HepG2 (cell line): Measurements from ENCODE around the gene SOS2. TPM values are rescaled to one million over a fixed set of nuclear protein-coding genes. Genes with fewer than 3 reads are reported as not detected.

ENCODE experiments used
- IKZF4 ChIP-seq: sonication (generic); formaldehyde crosslinking; IDR thresholded peaks from 2 replicates; pipeline ENCODE4 v1.5.1; 2020; ENCODE audit warnings: borderline replicate concordance, mild to moderate bottlenecking, low read depth, missing genetic modification reagents; ENCODE audit errors: not compliant biosample characterization
- KAT8 ChIP-seq: IDR thresholded peaks from 2 replicates; pipeline ENCODE4 v1.6.1; 2016; ENCODE audit warnings: missing genetic modification reagents, missing compliant biosample characterization
- MBNL3 ChIP-seq: fragments of 250-450 bp; sonication (Bioruptor Pico); conservative IDR thresholded peaks from 2 replicates; pipeline ENCODE4 v1.8.0; 2022; ENCODE audit warnings: mild to moderate bottlenecking, inconsistent platforms
- MEIS1 ChIP-seq: sonication (generic); formaldehyde crosslinking; IDR thresholded peaks from 2 replicates; pipeline ENCODE4 v1.9.0; 2021; ENCODE audit warnings: mild to moderate bottlenecking, missing genetic modification reagents, moderate library complexity, borderline replicate concordance
- PHF8 ChIP-seq: sonication (generic); formaldehyde crosslinking; IDR thresholded peaks from 2 replicates; pipeline ENCODE4 v1.5.0; 2020; ENCODE audit warnings: missing genetic modification reagents
- SALL2 ChIP-seq: sonication (generic); formaldehyde crosslinking; IDR thresholded peaks from 2 replicates; pipeline ENCODE4 v1.8.1; 2023; ENCODE audit warnings: mild to moderate bottlenecking, missing genetic modification reagents, inconsistent platforms
- SNAPC4 ChIP-seq: sonication (generic); formaldehyde crosslinking; IDR thresholded peaks from 2 replicates; pipeline ENCODE4 v1.4.0; 2020; ENCODE audit warnings: mild to moderate bottlenecking, missing genetic modification reagents
- SOX13 ChIP-seq, 3 experiments: fragments of 450-650 bp in 1 of 3; sonication (generic) in 1 of 3; formaldehyde crosslinking in 1 of 3; IDR thresholded peaks in 2 of 3; conservative IDR thresholded peaks in 1 of 3; 2 replicates each; pipeline versions ENCODE4 v1.5.0 to v1.6.1; 2016 to 2020; ENCODE audit warnings: antibody characterized with exemption in 1 of 3, mild to moderate bottlenecking in 1 of 3, missing compliant biosample characterization in 1 of 3, missing genetic modification reagents in 1 of 3, moderate library complexity in 1 of 3
- YEATS4 ChIP-seq: sonication (generic); formaldehyde crosslinking; IDR thresholded peaks from 2 replicates; pipeline ENCODE4 v1.4.0; 2020; ENCODE audit warnings: missing genetic modification reagents, borderline replicate concordance
- ZEB1 ChIP-seq: IDR thresholded peaks from 2 replicates; pipeline ENCODE4 v1.6.1; 2012; ENCODE audit warnings: mild to moderate bottlenecking, low read depth, inconsistent platforms; ENCODE audit not compliant: insufficient replicate concordance
- ZFP62 ChIP-seq: sonication (generic); formaldehyde crosslinking; IDR thresholded peaks from 2 replicates; pipeline ENCODE4 v1.4.0; 2020; ENCODE audit warnings: missing genetic modification reagents
- ZNF362 ChIP-seq: sonication (generic); formaldehyde crosslinking; IDR thresholded peaks from 2 replicates; pipeline ENCODE4 v1.4.0; 2020; ENCODE audit warnings: missing genetic modification reagents, mild to moderate bottlenecking, borderline replicate concordance
- ZNF691 ChIP-seq: sonication (generic); formaldehyde crosslinking; IDR thresholded peaks from 2 replicates; pipeline ENCODE4 v1.4.0; 2020; ENCODE audit warnings: missing genetic modification reagents, low read depth, mild to moderate bottlenecking, borderline replicate concordance
- polyA plus RNA-seq, 8 experiments: library from polyadenylated mRNA; depleted of rRNA in 3 of 8; stranded (reverse) in 7 of 8; unstranded in 1 of 8; fragments of >200 nt; fragmentation: Illumina TruSeq in 4 of 8; extraction: Trizol in 4 of 8; gene quantifications; 2 replicates each; pipeline versions ENCODE4 v1.2.1 to v1.2.3, GENCODE V29; 2011 to 2016; ENCODE audit warnings: low read depth in 4 of 8, missing spikeins in 1 of 8, mixed read lengths in 1 of 8; ENCODE audit not compliant: insufficient read depth in 1 of 8
- total RNA-seq, 5 experiments: library from RNA; depleted of rRNA; stranded (reverse); fragments of >200 nt; fragmentation: Illumina TruSeq; extraction: Trizol; gene quantifications; 2 replicates each; pipeline ENCODE4 v1.2.3, GENCODE V29; 2016; ENCODE audit warnings: low read depth in 1 of 5
- TF ChIP-seq, protein P1 (sequence below): sonication (generic); formaldehyde crosslinking; IDR thresholded peaks from 2 replicates; pipeline ENCODE4 v1.8.1; 2023; ENCODE audit warnings: mild to moderate bottlenecking, moderate library complexity, missing genetic modification reagents
- TF ChIP-seq, protein P2 (sequence below): sonication (generic); formaldehyde crosslinking; IDR thresholded peaks from 2 replicates; pipeline ENCODE4 v1.4.0; 2020; ENCODE audit warnings: missing genetic modification reagents

Gene SOS2
- total and polyA plus RNA-seq, 2 of the 13 experiments (the other 11 are each of a cell fraction or from before 2014, with no cell fraction given) = 9.3 to 12.1 TPM

DNA sequence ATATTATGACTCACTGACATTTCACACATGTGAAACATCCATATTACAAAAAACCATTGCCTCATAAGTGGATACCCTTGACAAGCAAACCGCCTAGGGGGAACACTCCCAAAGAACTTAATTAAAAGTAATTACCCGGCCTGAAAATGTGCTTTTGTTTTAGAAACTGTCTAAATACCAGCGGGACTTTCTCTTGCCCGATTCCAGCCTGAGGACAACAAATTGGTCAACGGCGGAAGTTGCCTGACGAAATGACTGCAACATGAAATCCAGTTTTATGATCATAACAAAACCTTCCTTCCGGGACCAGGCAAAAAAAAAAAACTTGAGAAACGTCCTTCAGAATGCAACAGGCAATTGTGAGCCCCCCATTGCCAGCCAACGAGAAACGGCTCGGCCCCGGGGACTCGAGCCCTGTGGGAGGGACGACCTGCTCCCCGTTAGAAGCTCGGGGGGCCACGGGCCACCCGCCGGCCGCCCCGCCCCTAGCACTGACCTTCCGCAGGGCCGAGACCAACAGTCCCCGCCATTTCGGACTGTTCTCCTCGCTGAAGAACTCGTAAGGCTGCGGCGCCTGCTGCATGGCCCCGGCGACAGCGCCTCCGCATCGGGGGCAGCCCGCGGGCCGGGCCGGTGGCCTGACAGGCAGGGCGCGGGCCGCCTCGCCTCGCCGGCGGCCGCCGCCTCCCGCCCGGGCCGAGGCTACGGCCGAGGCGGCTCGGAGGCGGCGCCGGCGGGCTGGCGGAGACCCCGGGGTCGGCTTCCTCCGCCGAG lies 490 bp downstream of the SOS2 start (continued):
- TF ChIP-seq SNAPC4 (CRISPR knock-in tag) (no peak), ZEB1 (no peak), PHF8 (CRISPR knock-in tag) (peak; percentile 8; the same call in 1 of the 2 replicates), ZNF362 (CRISPR knock-in tag) (no peak; the same call in 1 of the 2 replicates), ZNF691 (no peak), YEATS4 (0 out of 2 replicates have a peak, but pooled peaks have one; percentile 36), MEIS1 (CRISPR knock-in tag) (no peak), ZFP62 (CRISPR knock-in tag) (no peak), SOX13 (IDR thresholded peaks at IDR 0.05) (peak; percentile 6; the same call in 1 of the 2 replicates), SOX13 (CRISPR knock-in tag; conservative IDR thresholded peaks at IDR 0.05 in 1 of 2, IDR thresholded peaks at IDR 0.05 in 1 of 2) (no peak), KAT8 (no peak; the same call in 1 of the 2 replicates), SALL2 (no peak), MBNL3 (CRISPR knock-in tag) (no peak), IKZF4 (no peak)
- TF ChIP-seq, protein P1, sequence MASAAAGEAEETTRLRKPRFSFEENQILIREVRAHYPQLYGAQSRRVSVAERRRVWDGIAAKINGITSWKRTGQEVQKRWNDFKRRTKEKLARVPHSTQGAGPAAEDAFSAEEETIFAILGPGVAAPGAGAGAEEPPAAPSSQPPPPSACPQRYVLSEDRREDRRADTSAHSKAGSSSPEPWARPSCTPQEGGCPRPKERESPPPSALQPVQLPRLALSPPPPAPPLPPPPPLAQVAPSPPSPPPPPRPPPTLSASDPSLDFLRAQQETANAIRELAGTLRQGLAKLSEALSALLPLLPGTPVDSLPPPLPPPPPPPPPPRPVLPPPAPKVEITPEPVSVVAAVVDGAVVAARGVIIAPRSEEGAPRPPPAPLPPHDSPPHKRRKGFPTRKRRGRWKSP (CRISPR knock-in tag) = no peak; the same call in 1 of the 2 replicates
- TF ChIP-seq, protein P2, sequence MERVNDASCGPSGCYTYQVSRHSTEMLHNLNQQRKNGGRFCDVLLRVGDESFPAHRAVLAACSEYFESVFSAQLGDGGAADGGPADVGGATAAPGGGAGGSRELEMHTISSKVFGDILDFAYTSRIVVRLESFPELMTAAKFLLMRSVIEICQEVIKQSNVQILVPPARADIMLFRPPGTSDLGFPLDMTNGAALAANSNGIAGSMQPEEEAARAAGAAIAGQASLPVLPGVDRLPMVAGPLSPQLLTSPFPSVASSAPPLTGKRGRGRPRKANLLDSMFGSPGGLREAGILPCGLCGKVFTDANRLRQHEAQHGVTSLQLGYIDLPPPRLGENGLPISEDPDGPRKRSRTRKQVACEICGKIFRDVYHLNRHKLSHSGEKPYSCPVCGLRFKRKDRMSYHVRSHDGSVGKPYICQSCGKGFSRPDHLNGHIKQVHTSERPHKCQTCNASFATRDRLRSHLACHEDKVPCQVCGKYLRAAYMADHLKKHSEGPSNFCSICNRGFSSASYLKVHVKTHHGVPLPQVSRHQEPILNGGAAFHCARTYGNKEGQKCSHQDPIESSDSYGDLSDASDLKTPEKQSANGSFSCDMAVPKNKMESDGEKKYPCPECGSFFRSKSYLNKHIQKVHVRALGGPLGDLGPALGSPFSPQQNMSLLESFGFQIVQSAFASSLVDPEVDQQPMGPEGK (CRISPR knock-in tag) = peak; percentile 75
